Keratinocyte (primary cell): ENCODE data around the gene PRLR.

ENCODE experiments used
- CTCF ChIP-seq, 3 experiments: IDR thresholded peaks in 1 of 3; conservative IDR thresholded peaks in 1 of 3; optimal IDR thresholded peaks in 1 of 3; 2 replicates in 2 of 3; 3 replicates in 1 of 3; pipeline versions ENCODE3 to v1.5.1; 2011; ENCODE audit warnings: low read length in 3 of 3, mild to moderate bottlenecking in 3 of 3, moderate library complexity in 2 of 3, control low read depth in 1 of 3, inconsistent platforms in 1 of 3; ENCODE audit not compliant: insufficient read depth in 2 of 3; ENCODE audit errors: extremely low read depth in 1 of 3
- EZH2 ChIP-seq: IDR thresholded peaks from one replicate; pipeline ENCODE4 v1.6.1; 2012; ENCODE audit warnings: inconsistent platforms, mild to moderate bottlenecking, low read length, moderate library complexity

GRCh38 chr5:35188031-35188457 lies 42.2 kb downstream of the PRLR start:
- TF ChIP-seq CTCF (optimal IDR thresholded peaks at IDR 0.05 in 1 of 3, IDR thresholded peaks at IDR 0.05 in 1 of 3, conservative IDR thresholded peaks at IDR 0.05 in 1 of 3; ENCODE audit: extremely low read depth in 1 of 3, insufficient read depth in 2 of 3, low read length in 3 of 3) (no peak), EZH2 (no peak)
